ENCODE results near the gene P3R3URF.

The P3R3URF gene

GRCh38 chr1:46218443-46218842 is 42.2 kb upstream of the P3R3URF start:
- no peak for DNase-seq (ENCODE audit: low read depth)
- TF ChIP-seq CTCF (IDR thresholded peaks at IDR 0.05; ENCODE audit: low read depth, low read length, missing control alignments), result no peak
- H3K4me3 ChIP-seq (ENCODE audit: low read depth, low read length), result no peak overlapping the region

- no peak for DNase-seq (ENCODE audit: low read depth)
- TF ChIP-seq CTCF (IDR thresholded peaks at IDR 0.05; ENCODE audit: low read depth, low read length, missing control alignments), result no peak
These were observed 39.2 kb upstream of the P3R3URF start for GRCh38 chr1:46215504-46215903.

GRCh38 chr1:46211051-46211450 is 34.8 kb upstream of the P3R3URF start:
- DNase-seq (ENCODE audit: low read depth), result no peak
- H3K4me3 ChIP-seq (ENCODE audit: low read depth, low read length), result no peak overlapping the region
- TF ChIP-seq CTCF (IDR thresholded peaks at IDR 0.05; ENCODE audit: low read depth, low read length, missing control alignments), result no peak

More at GRCh38 chr1:46215504-46215903, 39.2 kb upstream of the P3R3URF start:
- no peak overlapping the region for H3K4me3 ChIP-seq (ENCODE audit: low read depth, low read length)

DNA sequence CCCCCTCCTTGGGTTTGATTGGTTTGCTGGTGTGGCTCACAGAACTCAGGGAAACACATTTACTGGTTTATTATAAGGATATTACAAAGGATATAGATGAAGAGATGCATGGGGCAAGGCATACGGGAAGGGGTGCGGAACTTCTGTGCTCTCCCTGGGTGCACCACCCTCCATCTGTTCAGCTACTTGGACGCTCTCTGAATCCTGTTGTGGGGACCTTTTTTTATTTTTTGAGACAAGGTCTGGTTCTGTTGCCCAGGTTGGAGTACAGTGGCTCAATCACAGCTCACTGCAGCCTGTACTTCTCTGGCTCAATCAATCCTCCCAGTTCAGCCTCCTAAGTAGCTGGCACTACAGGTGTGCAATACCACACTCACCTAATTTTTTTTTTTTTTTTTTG is 34.3 kb upstream of the P3R3URF start:
- TF ChIP-seq CTCF (IDR thresholded peaks at IDR 0.05; ENCODE audit: low read depth, low read length, missing control alignments), result no peak
- H3K4me3 ChIP-seq (ENCODE audit: low read depth, low read length), result no peak overlapping the region
- DNase-seq (ENCODE audit: low read depth), result no peak

GRCh38 chr1:46206399-46206798 is 30.1 kb upstream of the P3R3URF start:
- no peak for TF ChIP-seq CTCF (IDR thresholded peaks at IDR 0.05; ENCODE audit: low read depth, low read length, missing control alignments)
- no peak overlapping the region for H3K4me3 ChIP-seq (ENCODE audit: low read depth, low read length)

DNA sequence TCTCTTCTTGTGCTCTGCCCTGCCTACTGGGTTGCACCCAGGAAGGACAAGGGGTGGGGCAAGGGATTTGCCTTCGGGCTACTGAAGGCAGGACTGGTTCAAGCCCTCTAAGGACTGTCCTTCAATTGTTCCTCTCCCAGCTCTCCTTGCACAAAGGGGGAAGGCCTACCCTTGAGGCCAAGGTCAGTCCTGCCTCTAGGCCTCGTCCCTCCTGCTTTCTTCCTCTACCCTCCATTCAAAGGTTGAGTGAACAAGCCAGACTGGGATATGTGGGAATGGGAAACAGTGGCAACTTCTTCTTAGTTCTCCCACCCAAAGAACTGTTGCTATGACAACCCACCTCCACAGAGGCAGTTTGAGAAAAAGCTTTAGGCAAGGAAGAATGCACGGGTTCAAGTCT is 29.5 kb upstream of the P3R3URF start:
- DNase-seq (ENCODE audit: low read depth), result no peak
- no peak for TF ChIP-seq CTCF (IDR thresholded peaks at IDR 0.05; ENCODE audit: low read depth, low read length, missing control alignments)
- no peak overlapping the region for H3K4me3 ChIP-seq (ENCODE audit: low read depth, low read length)

More at GRCh38 chr1:46206399-46206798, 30.1 kb upstream of the P3R3URF start:
- DNase-seq (ENCODE audit: low read depth), result no peak

- DNase-seq (ENCODE audit: low read depth), result no peak
- no peak for TF ChIP-seq CTCF (IDR thresholded peaks at IDR 0.05; ENCODE audit: low read depth, low read length, missing control alignments)
- no peak overlapping the region for H3K4me3 ChIP-seq (ENCODE audit: low read depth, low read length)
These were observed 28.9 kb upstream of the P3R3URF start for GRCh38 chr1:46205141-46205540.
